HepG2 (cell line): ENCODE results near the gene RPTOR. TPM values are rescaled to one million over a fixed set of nuclear protein-coding genes. Genes with fewer than 3 reads are reported as not detected.
A peak's percentile ranks its signal among the peaks of the same experiment; 100 is the strongest.

Experiments used
- CHCHD3 ChIP-seq: sonication (generic); formaldehyde crosslinking; IDR thresholded peaks from 2 replicates; pipeline ENCODE4 v1.8.0; 2022; ENCODE audit warnings: mild to moderate bottlenecking, missing genetic modification reagents, moderate library complexity
- HNF1B ChIP-seq: sonication (generic); formaldehyde crosslinking; IDR thresholded peaks from 2 replicates; pipeline ENCODE4 v1.5.1; 2020; ENCODE audit warnings: mild to moderate bottlenecking, moderate library complexity, missing genetic modification reagents
- HNRNPLL ChIP-seq: fragments of 200-400 bp; formaldehyde crosslinking; IDR thresholded peaks from 2 replicates; pipeline ENCODE4 v1.6.1; 2017; ENCODE audit warnings: mild to moderate bottlenecking, low read depth, low read length; ENCODE audit not compliant: poor library complexity, severe bottlenecking
- HOXA5 ChIP-seq: sonication (generic); formaldehyde crosslinking; IDR thresholded peaks from 2 replicates; pipeline ENCODE4 v1.4.0; 2020; ENCODE audit warnings: missing genetic modification reagents
- NKX3-1 ChIP-seq: sonication (generic); formaldehyde crosslinking; IDR thresholded peaks from 2 replicates; pipeline ENCODE4 v1.5.0; 2020; ENCODE audit warnings: missing genetic modification reagents
- SRY ChIP-seq: sonication (generic); formaldehyde crosslinking; IDR thresholded peaks from 2 replicates; pipeline ENCODE4 v1.8.0; 2022; ENCODE audit warnings: mild to moderate bottlenecking, missing genetic modification reagents
- THAP9 ChIP-seq: sonication (generic); formaldehyde crosslinking; IDR thresholded peaks from 2 replicates; pipeline ENCODE4; 2020; ENCODE audit warnings: missing genetic modification reagents, mild to moderate bottlenecking, borderline replicate concordance
- ZNF501 ChIP-seq: sonication (generic); formaldehyde crosslinking; IDR thresholded peaks from 2 replicates; pipeline ENCODE4 v1.5.1; 2020; ENCODE audit warnings: mild to moderate bottlenecking, moderate library complexity, missing genetic modification reagents
- ZNF558 ChIP-seq: sonication (generic); formaldehyde crosslinking; IDR thresholded peaks from 2 replicates; pipeline ENCODE4 v1.9.0; 2022; ENCODE audit warnings: mild to moderate bottlenecking, missing genetic modification reagents, borderline replicate concordance
- ZNF687 ChIP-seq: sonication (generic); formaldehyde crosslinking; IDR thresholded peaks from 2 replicates; pipeline ENCODE4 v1.5.1; 2020; ENCODE audit warnings: mild to moderate bottlenecking, missing genetic modification reagents, moderate library complexity
- ZNF777 ChIP-seq: sonication (generic); formaldehyde crosslinking; IDR thresholded peaks from 2 replicates; pipeline ENCODE4 v1.4.0; 2020; ENCODE audit warnings: missing genetic modification reagents
- ZXDC ChIP-seq: sonication (generic); formaldehyde crosslinking; IDR thresholded peaks from 2 replicates; pipeline ENCODE4 v1.5.0; 2020; ENCODE audit warnings: mild to moderate bottlenecking, missing genetic modification reagents
- polyA plus RNA-seq, 8 experiments: library from polyadenylated mRNA; depleted of rRNA in 3 of 8; stranded (reverse) in 7 of 8; unstranded in 1 of 8; fragments of >200 nt; fragmentation: Illumina TruSeq in 4 of 8; extraction: Trizol in 4 of 8; gene quantifications; 2 replicates each; pipeline versions ENCODE4 v1.2.1 to v1.2.3, GENCODE V29; 2011 to 2016; ENCODE audit warnings: low read depth in 4 of 8, missing spikeins in 1 of 8, mixed read lengths in 1 of 8; ENCODE audit not compliant: insufficient read depth in 1 of 8
- total RNA-seq, 5 experiments: library from RNA; depleted of rRNA; stranded (reverse); fragments of >200 nt; fragmentation: Illumina TruSeq; extraction: Trizol; gene quantifications; 2 replicates each; pipeline ENCODE4 v1.2.3, GENCODE V29; 2016; ENCODE audit warnings: low read depth in 1 of 5

RPTOR gene
- total and polyA plus RNA-seq, 2 of the 13 experiments (the other 11 are each of a cell fraction or from before 2014, with no cell fraction given), result 6.6 to 25.3 TPM

- TF ChIP-seq ZNF777 (peak; percentile 57), ZXDC (CRISPR knock-in tag) (0 out of 2 replicates have a peak, but pooled peaks have one; percentile 11), ZNF501 (CRISPR knock-in tag) (peak; percentile 55), ZNF687 (CRISPR knock-in tag) (0 out of 2 replicates have a peak, but pooled peaks have one; percentile 1), THAP9 (0 out of 2 replicates have a peak, but pooled peaks have one; percentile 19), CHCHD3 (0 out of 2 replicates have a peak, but pooled peaks have one; percentile 24), ZNF558 (CRISPR knock-in tag) (0 out of 2 replicates have a peak, but pooled peaks have one; percentile 51), HNF1B (CRISPR knock-in tag) (0 out of 2 replicates have a peak, but pooled peaks have one; percentile 24), NKX3-1 (CRISPR knock-in tag) (0 out of 2 replicates have a peak, but pooled peaks have one; percentile 15), HOXA5 (0 out of 2 replicates have a peak, but pooled peaks have one; percentile 17), HNRNPLL (no peak), SRY (0 out of 2 replicates have a peak, but pooled peaks have one; percentile 5)
Observed at GRCh38 chr17:80992077-80992947, 447.7 kb downstream of the RPTOR start (continued).
